ENCODE data around the gene SYK.

DNA sequence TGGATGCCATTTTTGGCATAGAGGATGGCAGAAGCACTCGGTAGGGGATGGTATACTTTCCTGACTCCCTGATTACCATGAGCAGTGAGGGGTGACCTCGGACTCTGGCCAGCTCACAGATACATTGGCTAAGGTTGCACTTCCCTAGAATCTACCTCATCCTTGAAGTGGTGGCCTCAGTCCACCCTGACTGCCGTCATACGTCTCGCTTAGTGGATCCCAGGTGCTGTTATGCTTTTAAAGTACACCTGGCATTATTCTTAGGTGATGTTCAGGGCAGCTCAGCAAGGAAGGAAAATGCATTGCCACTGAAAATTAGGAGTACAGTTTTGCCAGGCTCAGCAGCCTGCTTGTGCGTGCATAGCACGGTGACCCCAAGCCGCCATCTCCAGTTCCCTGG, 87.3 kb downstream of the SYK start:
- TF ChIP-seq, protein P1, sequence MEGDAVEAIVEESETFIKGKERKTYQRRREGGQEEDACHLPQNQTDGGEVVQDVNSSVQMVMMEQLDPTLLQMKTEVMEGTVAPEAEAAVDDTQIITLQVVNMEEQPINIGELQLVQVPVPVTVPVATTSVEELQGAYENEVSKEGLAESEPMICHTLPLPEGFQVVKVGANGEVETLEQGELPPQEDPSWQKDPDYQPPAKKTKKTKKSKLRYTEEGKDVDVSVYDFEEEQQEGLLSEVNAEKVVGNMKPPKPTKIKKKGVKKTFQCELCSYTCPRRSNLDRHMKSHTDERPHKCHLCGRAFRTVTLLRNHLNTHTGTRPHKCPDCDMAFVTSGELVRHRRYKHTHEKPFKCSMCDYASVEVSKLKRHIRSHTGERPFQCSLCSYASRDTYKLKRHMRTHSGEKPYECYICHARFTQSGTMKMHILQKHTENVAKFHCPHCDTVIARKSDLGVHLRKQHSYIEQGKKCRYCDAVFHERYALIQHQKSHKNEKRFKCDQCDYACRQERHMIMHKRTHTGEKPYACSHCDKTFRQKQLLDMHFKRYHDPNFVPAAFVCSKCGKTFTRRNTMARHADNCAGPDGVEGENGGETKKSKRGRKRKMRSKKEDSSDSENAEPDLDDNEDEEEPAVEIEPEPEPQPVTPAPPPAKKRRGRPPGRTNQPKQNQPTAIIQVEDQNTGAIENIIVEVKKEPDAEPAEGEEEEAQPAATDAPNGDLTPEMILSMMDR (IDR thresholded peaks at IDR 0.05): no peak
- TF ChIP-seq POLR2A (IDR thresholded peaks at IDR 0.05): no peak

All from thyroid gland (tissue), 4 donors.